ENCODE data around the gene SEZ6L2.

GRCh38 chr16:29878172-29878571 lies 21.2 kb downstream of the SEZ6L2 start:
- no peak for TF ChIP-seq CTCF (tag by site-specific recombination; IDR thresholded peaks at IDR 0.05)
- TF ChIP-seq ZNF311 (tag by site-specific recombination; IDR thresholded peaks at IDR 0.05; ENCODE audit: borderline replicate concordance): no peak
- TF ChIP-seq ZNF169 (tag by site-specific recombination; IDR thresholded peaks at IDR 0.05): no peak
- no peak for TF ChIP-seq SP2 (tag by site-specific recombination; IDR thresholded peaks at IDR 0.05)
- no peak for TF ChIP-seq ZNF792 (tag by site-specific recombination; IDR thresholded peaks at IDR 0.05)
- TF ChIP-seq ATF2 (tag by site-specific recombination; IDR thresholded peaks at IDR 0.05; ENCODE audit: low read depth): no peak
- TF ChIP-seq ZNF660 (tag by site-specific recombination; IDR thresholded peaks at IDR 0.05): no peak
- TF ChIP-seq ZNF274 (IDR thresholded peaks at IDR 0.05; ENCODE audit: low read length): no peak
- TF ChIP-seq ZNF274 (tag by site-specific recombination; IDR thresholded peaks at IDR 0.05; ENCODE audit: borderline replicate concordance): no peak
- TF ChIP-seq PATZ1 (tag by site-specific recombination; IDR thresholded peaks at IDR 0.05): no peak
- no peak for TF ChIP-seq ZBTB7A (tag by site-specific recombination; IDR thresholded peaks at IDR 0.05; ENCODE audit: low read depth)
- no peak for TF ChIP-seq MYNN (tag by site-specific recombination; IDR thresholded peaks at IDR 0.05; ENCODE audit: borderline replicate concordance)
